NCI-H526 (cell line): Measurements from ENCODE around the gene PKIG.

Experiments used
- DNase-seq, 2 experiments: peaks; one replicate each; lab custom pipeline; 2025; lab: John Stamatoyannopoulos, UW

The PKIG gene

DNA sequence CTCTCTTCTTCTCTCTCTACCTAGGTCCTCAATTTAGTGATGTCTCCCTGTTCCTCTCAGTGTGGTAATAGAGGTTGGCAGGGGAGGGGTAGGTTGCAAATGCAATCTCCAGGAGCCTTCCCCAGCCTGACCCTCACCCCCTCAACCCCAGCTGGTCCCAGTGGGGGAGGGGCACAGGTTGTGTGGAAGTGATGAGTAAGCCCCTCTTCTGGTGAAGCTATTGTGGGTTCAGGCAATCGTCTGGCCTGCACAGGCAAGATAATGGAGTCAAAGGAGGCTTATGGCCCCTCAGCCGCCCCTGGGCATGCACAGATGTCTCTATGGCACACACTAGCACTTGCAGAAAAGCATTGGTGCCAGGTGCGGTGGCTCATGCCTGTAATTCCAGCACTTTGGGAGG is 79.9 kb downstream of the PKIG start:
- DNase-seq, result no peak

DNA sequence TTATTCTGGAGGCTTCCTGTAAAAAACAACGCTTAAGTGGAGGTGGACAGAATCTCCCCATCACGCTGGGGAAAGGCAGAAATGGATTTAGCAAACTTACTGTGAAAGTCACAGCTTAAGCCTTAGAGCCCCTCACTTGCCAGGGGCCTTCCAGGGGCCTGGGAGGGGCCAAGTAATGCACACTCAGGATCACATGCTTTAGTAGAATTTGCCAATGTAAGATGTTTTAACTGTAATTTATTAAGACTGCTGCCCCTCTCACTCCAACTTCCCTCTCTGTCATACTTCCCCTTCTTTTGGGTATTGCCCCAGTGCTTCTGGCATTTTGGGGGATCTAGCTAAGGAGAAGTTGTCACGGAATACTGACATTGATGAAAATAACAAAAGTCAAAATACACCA is 81.8 kb downstream of the PKIG start:
- no peak for DNase-seq

DNA sequence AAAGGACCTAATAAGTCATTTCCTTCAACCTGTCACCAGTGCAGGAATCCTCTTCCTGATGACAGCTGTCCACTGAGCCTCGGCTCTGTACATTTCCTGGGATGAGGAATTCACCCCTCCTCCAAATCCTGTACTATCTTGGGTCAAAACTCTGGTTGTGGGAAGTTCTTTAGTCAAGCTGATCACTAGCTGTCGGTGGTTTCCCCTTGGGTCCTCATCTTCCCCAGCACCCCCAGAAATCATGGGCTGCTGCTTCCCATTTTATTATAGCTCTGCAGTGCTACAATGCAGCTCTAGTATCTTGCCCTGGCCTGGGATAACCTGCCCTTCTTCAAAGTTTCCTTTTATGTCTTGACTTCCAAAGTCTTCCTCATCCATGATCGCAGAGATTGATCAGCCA is 83.7 kb downstream of the PKIG start:
- DNase-seq, result no peak
